ENCODE measurements around the gene SSTR4.

Gene SSTR4

GRCh38 chr20:23080521-23080920 lies 45.4 kb downstream of the SSTR4 start:
- no peak for TF ChIP-seq CTCF (IDR thresholded peaks at IDR 0.05)

GRCh38 chr20:23081263-23081819 lies 46.2 kb downstream of the SSTR4 start:
- TF ChIP-seq CTCF (IDR thresholded peaks at IDR 0.05): no peak

GRCh38 chr20:23082846-23083552 lies 47.9 kb downstream of the SSTR4 start:
- TF ChIP-seq CTCF (IDR thresholded peaks at IDR 0.05): no peak

GRCh38 chr20:23083553-23084220 lies 48.6 kb downstream of the SSTR4 start:
- no peak for TF ChIP-seq CTCF (IDR thresholded peaks at IDR 0.05)

GRCh38 chr20:23084282-23084844 lies 49.3 kb downstream of the SSTR4 start:
- no peak for TF ChIP-seq CTCF (IDR thresholded peaks at IDR 0.05)

GRCh38 chr20:23084845-23085365 lies 49.8 kb downstream of the SSTR4 start:
- no peak for TF ChIP-seq CTCF (IDR thresholded peaks at IDR 0.05)

GRCh38 chr20:23085436-23086055 lies 50.4 kb downstream of the SSTR4 start:
- no peak for TF ChIP-seq CTCF (IDR thresholded peaks at IDR 0.05)

Measured in LNCAP (cell line).